ENCODE measurements around the gene DDIT3.

- TF ChIP-seq EZH2phosphoT487 (IDR thresholded peaks at IDR 0.05; ENCODE audit: borderline replicate concordance, low read depth, low read length) (no peak), CTCF (conservative IDR thresholded peaks at IDR 0.05; ENCODE audit: low read length) (no peak)
Observed at GRCh38 chr12:57515408-57515933, 4.8 kb downstream of the DDIT3 start.
